ENCODE measurements around the gene KIF12. TPM values are rescaled to one million over a fixed set of nuclear protein-coding genes. Genes with fewer than 3 reads are reported as not detected.

The KIF12 gene
- total and polyA plus RNA-seq, 2 donors (not counting 3 experiments of a cell fraction or from before 2014, with no cell fraction given): 0.46 to 0.97 TPM

DNA sequence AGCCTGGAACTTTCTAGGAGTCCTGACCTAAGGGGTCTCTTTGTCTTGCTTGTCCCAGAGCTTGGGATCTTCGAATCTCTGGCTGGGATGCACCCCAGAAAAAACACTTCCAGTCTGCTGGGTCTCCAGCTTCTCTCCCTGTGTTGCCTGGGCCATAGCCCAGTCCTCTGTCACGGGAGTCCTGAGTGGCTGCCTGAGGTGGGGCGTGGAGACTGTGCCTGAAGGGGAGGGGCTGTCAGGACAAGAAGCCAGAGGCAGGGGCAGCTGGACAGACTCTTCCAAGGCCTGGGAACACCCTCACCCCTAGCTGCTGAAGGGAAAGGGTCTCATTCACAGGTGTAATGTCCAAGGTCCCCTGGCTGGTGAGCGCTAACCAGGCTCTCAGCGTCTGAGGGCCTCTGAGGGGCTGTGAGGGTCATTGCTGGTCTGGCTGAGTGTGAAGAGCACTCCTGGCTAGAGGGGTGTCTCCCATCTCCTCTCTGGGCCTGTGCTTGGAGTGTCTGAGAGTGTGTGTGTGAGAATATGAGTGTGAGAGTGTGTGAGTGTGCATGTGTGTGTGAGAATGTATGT is 35.8 kb upstream of the KIF12 start:
- H3K9me3 ChIP-seq (replicated peaks; ENCODE audit: control insufficient read depth, insufficient read depth, low read length): no peaks in the 10 kb centered on the region
- DNase-seq (ENCODE audit: low read depth, low spot score): no peak
- dilution Hi-C loops (cut with MboI; ENCODE audit: extremely low pct_ligation_motif_present, low sequenced_read_pairs): no loop called here
- no peaks in the 10 kb centered on the region for H3K79me2 ChIP-seq (ENCODE audit: control insufficient read depth, insufficient read depth, low read length)
- peaks cover 22 to 31% of the 10 kb centered on the region in 2 experiments for H3K27me3 ChIP-seq (ENCODE audit: control insufficient read depth in 2 of 2, insufficient read depth in 2 of 2, low read length in 2 of 2)
- no peak overlapping the region for H3K4me3 ChIP-seq (replicated peaks in 1 of 3; ENCODE audit: insufficient read depth in 1 of 3, low read depth in 1 of 3, low read length in 3 of 3)
- H3K4me1 ChIP-seq (ENCODE audit: control insufficient read depth, extremely low read depth, insufficient read depth, low read length): no peaks in the 10 kb centered on the region
- no peak for TF ChIP-seq EZH2 (IDR thresholded peaks at IDR 0.05; ENCODE audit: borderline replicate concordance, low read depth, low read length, severe bottlenecking)
- no peak for TF ChIP-seq MYC (IDR thresholded peaks at IDR 0.05; ENCODE audit: low read depth, low read length)
- POLR2A ChIA-PET: interaction anchor here (0.5 kb wide), 1 partner anchor 139 kb away, joined by 7 read pairs; no protein-coding TSS in a partner anchor
- intact Hi-C loops (cut with micrococcal nuclease): no loop called here
- BruUV-seq (replicated peaks): no TSS peak
- no peaks in the 10 kb centered on the region for H4K20me1 ChIP-seq (replicated peaks; ENCODE audit: control insufficient read depth, extremely low read depth, insufficient read depth, low read length)
- H3K9ac ChIP-seq (replicated peaks; ENCODE audit: extremely low read depth, insufficient read depth, low read length): no peak overlapping the region
- FAIRE-seq: no peak
- H3K27ac ChIP-seq (ENCODE audit: insufficient read depth, low read depth, low read length): no peak overlapping the region
- no peak overlapping the region for H3K4me2 ChIP-seq (ENCODE audit: insufficient read depth, low read length)
- CTCF ChIA-PET: interaction anchor here (1.1 to 3.1 kb wide), 4 partner anchors 10 to 52 kb away, joined by 3 to 11 read pairs (median 4); no protein-coding TSS in a partner anchor
- no peaks in the 10 kb centered on the region for H3K9me1 ChIP-seq (replicated peaks; ENCODE audit: control insufficient read depth, extremely low read depth, insufficient read depth, low read length)
- no peak overlapping the region for H2AFZ ChIP-seq (ENCODE audit: low read depth, low read length)
- no peaks in the 10 kb centered on the region for H3K36me3 ChIP-seq (ENCODE audit: control insufficient read depth in 2 of 2, extremely low read depth in 1 of 2, insufficient read depth in 2 of 2, low read length in 2 of 2)

DNA sequence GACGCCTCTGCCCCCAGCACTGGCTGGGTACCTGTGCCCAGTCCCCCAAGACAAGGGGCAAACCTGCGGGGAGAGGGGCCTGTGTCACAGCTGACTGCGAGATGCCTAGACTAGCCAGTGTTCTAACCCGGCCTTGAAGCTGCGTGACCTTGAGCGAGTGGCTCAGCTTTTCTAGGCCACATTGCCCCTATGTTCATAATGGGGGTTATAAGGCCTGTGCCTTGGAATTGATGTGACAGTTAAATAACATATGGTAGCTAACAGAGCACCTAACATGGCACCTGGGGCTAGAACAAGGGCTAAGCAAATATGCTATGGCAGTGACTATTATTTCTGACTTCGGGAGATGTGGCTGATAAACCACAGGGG is 33.4 kb upstream of the KIF12 start:
- Histone ChIP-seq H4K20me1 (replicated peaks; ENCODE audit: control insufficient read depth, extremely low read depth, insufficient read depth, low read length) (no peaks in the 10 kb centered on the region), H3K4me3 (replicated peaks in 1 of 3; ENCODE audit: insufficient read depth in 1 of 3, low read depth in 1 of 3, low read length in 3 of 3) (no peak overlapping the region), H3K27me3 (ENCODE audit: control insufficient read depth in 2 of 2, insufficient read depth in 2 of 2, low read length in 2 of 2) (peaks cover 20 to 34% of the 10 kb centered on the region in 2 experiments), H3K27ac (ENCODE audit: insufficient read depth, low read depth, low read length) (no peak overlapping the region), H2AFZ (ENCODE audit: low read depth, low read length) (no peak overlapping the region), H3K36me3 (ENCODE audit: control insufficient read depth in 2 of 2, extremely low read depth in 1 of 2, insufficient read depth in 2 of 2, low read length in 2 of 2) (no peaks in the 10 kb centered on the region), H3K4me2 (ENCODE audit: insufficient read depth, low read length) (no peak overlapping the region), H3K4me1 (ENCODE audit: control insufficient read depth, extremely low read depth, insufficient read depth, low read length) (no peaks in the 10 kb centered on the region), H3K79me2 (ENCODE audit: control insufficient read depth, insufficient read depth, low read length) (no peaks in the 10 kb centered on the region), H3K9me1 (replicated peaks; ENCODE audit: control insufficient read depth, extremely low read depth, insufficient read depth, low read length) (no peaks in the 10 kb centered on the region), H3K9me3 (replicated peaks; ENCODE audit: control insufficient read depth, insufficient read depth, low read length) (no peaks in the 10 kb centered on the region), H3K9ac (replicated peaks; ENCODE audit: extremely low read depth, insufficient read depth, low read length) (no peak overlapping the region)
- FAIRE-seq: no peak
- DNase-seq (ENCODE audit: low read depth, low spot score): no peak
- intact Hi-C loops (cut with micrococcal nuclease) (no loop called here), dilution Hi-C loops (cut with MboI; ENCODE audit: extremely low pct_ligation_motif_present, low sequenced_read_pairs) (no loop called here)
- ChIA-PET POLR2A (no interaction called here), CTCF (interaction anchor here (0.9 to 2.4 kb wide), 3 partner anchors 8 to 158 kb away, joined by 4 to 13 read pairs (median 5); no protein-coding TSS in a partner anchor)
- no TSS peak for BruUV-seq (replicated peaks)
- TF ChIP-seq JUN (IDR thresholded peaks at IDR 0.05; ENCODE audit: borderline replicate concordance, insufficient read depth, insufficient read length, low read depth) (no peak), FOS (IDR thresholded peaks at IDR 0.05; ENCODE audit: borderline replicate concordance, insufficient read depth, low read length) (no peak), POLR2AphosphoS5 (IDR thresholded peaks at IDR 0.05; ENCODE audit: insufficient read depth, low read depth, low read length) (no peak), MYC (IDR thresholded peaks at IDR 0.05; ENCODE audit: low read depth, low read length) (no peak), POLR2A (IDR thresholded peaks at IDR 0.05; ENCODE audit: low read depth, low read length) (no peak), GATA2 (IDR thresholded peaks at IDR 0.05; ENCODE audit: insufficient read depth, insufficient read length, low read depth, low read length) (no peak), EZH2 (IDR thresholded peaks at IDR 0.05; ENCODE audit: borderline replicate concordance, low read depth, low read length, severe bottlenecking) (no peak)
- TF ChIP-seq, protein P1, sequence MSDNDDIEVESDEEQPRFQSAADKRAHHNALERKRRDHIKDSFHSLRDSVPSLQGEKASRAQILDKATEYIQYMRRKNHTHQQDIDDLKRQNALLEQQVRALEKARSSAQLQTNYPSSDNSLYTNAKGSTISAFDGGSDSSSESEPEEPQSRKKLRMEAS (IDR thresholded peaks at IDR 0.05; ENCODE audit: insufficient read depth, insufficient read length): no peak
- TF ChIP-seq, protein P2, sequence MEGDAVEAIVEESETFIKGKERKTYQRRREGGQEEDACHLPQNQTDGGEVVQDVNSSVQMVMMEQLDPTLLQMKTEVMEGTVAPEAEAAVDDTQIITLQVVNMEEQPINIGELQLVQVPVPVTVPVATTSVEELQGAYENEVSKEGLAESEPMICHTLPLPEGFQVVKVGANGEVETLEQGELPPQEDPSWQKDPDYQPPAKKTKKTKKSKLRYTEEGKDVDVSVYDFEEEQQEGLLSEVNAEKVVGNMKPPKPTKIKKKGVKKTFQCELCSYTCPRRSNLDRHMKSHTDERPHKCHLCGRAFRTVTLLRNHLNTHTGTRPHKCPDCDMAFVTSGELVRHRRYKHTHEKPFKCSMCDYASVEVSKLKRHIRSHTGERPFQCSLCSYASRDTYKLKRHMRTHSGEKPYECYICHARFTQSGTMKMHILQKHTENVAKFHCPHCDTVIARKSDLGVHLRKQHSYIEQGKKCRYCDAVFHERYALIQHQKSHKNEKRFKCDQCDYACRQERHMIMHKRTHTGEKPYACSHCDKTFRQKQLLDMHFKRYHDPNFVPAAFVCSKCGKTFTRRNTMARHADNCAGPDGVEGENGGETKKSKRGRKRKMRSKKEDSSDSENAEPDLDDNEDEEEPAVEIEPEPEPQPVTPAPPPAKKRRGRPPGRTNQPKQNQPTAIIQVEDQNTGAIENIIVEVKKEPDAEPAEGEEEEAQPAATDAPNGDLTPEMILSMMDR (IDR thresholded peaks at IDR 0.05; ENCODE audit: extremely low read depth in 1 of 2, insufficient read depth in 1 of 2, low read depth in 1 of 2, low read length in 2 of 2): no peak
